GM19463 (cell line): Measurements from ENCODE around the gene CDH23.

Experiments
- ATAC-seq: cut with Tn5 transposase; IDR thresholded peaks from one replicate; pipeline ENCODE4 v1.9.1; 2021; ENCODE audit warnings: mild to moderate bottlenecking, moderate library complexity; ENCODE audit not compliant: unreplicated experiment

Gene CDH23

DNA sequence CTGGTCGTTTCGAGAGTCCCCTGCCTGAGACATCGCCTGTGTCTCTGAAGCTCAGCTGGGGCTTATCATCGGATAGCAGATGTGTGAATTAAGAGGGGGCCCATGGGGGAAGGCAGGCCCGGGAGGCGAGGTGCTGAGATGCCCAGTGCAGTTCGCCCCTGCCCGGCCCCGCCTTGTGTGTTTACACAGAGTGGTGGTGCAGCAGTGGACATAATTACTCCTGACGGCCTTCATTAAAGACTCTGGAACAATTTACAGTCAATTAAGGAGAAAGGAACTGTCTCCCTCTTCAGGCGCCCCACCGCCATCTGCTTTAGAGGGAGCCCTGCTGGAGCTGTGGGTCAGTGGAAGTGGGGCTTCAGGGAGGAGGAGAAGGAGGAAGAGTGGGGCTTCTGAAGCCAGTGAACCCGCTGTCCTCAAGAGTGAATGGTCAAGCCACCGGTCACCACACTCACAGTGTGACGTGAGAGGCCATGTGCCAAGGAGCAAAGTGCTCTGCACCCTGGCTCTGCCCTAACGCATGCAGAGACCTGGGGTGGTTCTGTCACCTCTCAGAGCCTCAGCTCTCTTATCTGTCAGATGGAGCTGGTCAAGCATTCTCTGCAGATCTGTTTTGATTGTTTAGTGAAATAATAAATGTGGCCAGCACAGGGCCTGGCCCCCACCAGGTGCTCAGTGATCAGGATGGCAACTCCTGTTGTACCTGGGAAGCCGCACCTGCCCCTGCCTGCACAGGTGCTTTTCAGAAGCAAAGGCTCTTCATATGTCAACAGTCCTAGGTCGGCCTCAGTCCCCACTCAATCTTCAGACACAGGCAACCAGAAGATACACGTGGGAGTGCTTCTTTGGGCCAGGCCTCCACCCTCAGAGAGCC is 65.6 kb downstream of the CDH23 start:
- ATAC-seq: no peak

DNA sequence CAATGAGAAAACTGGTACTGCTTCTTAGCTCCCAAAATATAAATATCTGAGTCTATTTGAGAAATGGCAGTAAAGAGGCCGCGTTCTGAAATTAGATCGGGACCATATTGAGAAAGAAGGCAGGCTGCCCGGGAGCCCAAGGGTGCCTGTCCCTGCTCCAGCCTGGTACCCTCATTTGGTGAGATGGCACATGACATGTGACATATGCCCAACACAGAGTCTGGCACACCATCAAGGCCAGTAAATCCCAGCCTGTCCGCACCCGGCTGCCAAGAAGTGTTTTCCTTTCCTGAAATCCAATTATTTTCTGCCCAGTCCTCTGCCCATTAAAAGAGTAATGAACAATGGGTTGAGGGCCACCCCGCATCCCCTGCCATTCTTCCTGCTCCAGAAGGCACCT is 66.4 kb downstream of the CDH23 start:
- no peak for ATAC-seq

GRCh38 chr10:71465551-71466252 is 69.0 kb downstream of the CDH23 start:
- ATAC-seq: no peak

- ATAC-seq: no peak
These were observed 69.6 kb downstream of the CDH23 start for GRCh38 chr10:71466330-71466729.

DNA sequence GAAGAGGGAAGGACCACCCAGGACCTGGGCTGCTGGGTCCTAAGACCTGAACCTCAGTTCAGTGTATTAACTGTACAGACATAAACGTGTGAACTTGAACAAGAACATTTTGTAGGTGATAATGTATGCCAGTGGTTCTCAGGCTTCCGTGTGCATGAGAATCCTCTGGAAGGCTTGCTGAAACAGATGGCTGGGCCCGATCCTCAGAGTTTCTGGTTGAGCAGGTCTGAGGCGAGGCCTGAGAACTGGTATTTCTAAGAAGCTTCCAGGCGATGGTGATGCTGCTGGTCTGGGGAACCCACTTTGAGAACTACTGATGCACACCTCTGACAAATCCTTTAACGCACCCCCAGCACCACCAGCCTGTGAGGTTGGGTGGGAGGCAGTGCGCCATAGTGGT is 70.4 kb downstream of the CDH23 start:
- ATAC-seq: no peak

- ATAC-seq: no peak
These were observed 71.0 kb downstream of the CDH23 start for GRCh38 chr10:71467569-71468362.

- ATAC-seq: no peak
These were observed 71.8 kb downstream of the CDH23 start for GRCh38 chr10:71468363-71469094.

GRCh38 chr10:71471006-71471405 is 74.3 kb downstream of the CDH23 start:
- ATAC-seq: no peak

DNA sequence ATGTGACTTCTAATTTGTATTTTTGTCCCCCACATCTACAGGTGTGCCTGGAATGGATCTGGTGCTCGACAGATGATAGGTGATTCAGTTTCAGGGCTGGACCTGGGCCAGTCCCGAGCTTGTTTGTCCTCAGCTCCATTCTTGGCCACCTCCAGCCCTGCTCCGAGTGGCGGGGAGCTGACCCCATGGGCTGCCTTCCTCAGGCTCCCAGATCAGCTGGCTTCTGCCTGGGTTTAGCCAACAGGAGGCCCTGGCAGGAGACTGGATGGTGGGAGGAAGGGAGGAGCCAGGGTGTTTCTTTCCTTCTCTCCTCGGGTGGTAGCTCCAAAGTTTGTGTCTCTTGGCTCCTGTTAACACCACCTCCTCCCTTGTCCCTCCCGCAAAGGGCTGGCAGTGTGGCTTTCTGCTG is 75.2 kb downstream of the CDH23 start:
- no peak for ATAC-seq

- ATAC-seq: no peak
These were observed 75.7 kb downstream of the CDH23 start for GRCh38 chr10:71472466-71472865.

DNA sequence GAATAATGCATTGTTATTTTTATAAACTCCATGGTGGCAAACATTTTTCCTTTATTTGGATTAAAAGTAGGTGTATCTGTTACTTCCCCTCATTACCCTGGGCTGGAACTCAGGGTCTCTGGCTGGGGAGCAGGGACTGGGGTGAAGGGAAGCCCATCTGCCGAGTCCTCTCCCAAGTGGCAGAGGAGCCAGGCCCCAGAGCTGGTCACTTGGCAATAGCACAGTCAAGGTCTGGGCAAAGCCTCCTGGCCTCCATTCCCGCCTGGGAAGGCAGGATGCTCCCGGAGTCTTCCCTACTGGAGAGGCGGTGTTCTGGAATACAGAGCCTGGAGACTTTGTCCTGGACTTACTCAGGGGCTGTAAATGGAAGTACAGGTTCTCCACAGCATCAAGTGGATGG is 76.2 kb downstream of the CDH23 start:
- no peak for ATAC-seq

- no peak for ATAC-seq
These were observed 77.2 kb downstream of the CDH23 start for GRCh38 chr10:71473671-71474599.

GRCh38 chr10:71474702-71475242 is 78.1 kb downstream of the CDH23 start:
- no peak for ATAC-seq

- no peak for ATAC-seq
These were observed 78.6 kb downstream of the CDH23 start for GRCh38 chr10:71475243-71475871.

DNA sequence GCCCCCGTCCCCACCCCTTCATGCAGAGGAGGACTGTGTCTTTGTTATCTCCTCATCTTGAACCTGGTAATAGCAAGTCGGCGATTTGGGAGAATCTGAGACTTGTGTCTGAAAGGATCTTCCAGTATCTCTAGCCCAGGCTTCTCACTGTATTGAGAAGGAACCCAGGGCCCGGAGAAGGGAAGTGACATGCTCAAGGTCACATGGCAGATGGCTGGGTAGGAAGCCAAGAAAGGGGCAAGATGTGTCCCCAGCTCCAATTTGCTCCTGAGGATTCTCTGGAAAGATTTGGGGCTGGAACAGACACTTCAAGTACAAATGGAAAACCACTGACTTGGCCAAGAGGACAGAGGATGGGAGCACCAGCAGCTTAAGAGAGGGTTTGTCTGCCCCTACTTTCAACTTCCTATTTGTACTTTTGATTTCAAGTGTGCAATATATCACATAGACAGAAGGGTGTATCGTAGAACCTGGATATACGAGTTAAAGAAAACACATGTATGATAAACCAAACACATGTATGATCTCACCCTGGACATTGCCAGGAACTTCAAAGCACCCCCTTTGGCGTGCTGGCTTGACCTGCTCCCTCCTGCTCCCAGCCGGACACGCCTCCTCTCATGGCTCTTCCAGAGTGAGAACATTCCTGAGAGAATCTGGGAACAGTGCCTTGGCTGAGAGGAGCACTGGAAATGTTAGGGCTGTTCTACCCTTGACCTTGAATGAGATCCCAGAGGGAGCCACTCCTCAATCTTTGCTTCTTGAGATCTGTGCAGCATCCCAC is 79.7 kb downstream of the CDH23 start:
- no peak for ATAC-seq

- ATAC-seq: no peak
These were observed 81.5 kb downstream of the CDH23 start for GRCh38 chr10:71478173-71478572.

DNA sequence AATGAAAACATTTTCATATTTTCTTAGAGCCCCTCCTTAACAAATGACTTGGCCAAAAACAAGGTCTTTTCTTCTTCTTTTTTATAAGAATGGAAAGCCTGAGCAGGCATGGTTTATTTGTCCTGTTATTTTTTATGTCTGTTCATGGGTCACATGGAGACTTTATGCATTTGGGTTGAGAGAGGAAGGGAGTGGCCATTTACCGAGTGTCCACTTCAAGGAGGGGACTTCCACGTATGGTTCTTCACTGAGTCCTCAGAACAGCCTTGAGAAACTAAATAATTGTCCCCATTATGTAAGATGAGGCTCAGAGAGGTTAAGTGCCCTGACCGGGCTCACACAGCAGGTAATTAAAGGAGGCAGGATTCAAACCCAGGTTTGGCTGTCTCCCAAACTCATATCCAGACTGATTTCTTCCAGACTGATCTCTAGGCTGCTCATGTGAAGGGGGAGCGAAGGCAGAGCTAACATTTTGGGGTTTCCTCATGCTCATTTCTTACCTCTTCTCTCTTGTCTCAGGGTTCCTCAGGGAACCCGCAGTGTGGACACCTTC is 82.2 kb downstream of the CDH23 start:
- no peak for ATAC-seq

DNA sequence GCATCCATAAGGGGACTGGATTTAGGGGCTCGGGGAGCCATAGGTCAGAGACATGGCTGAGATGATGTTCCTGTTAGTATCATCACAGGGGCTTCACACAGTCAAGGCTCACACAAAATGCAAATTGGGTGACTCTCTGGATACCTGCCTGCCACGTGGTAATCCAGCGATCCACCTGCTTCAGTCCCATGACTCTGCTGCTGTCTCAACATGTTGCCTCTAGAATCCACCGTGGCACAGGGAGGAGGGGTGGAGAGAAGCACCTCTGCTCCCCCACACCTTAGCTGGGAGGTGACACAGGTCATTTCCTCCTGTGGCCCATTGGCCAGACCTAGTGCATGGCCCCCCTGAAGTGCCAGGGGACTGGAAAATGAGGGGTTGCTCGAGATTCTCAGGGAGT is 83.1 kb downstream of the CDH23 start:
- no peak for ATAC-seq
